NCI-H146 treated with DMSO at 0.1 percent for 48 hours (cell line): ENCODE measurements around the gene EGFL7.
A peak's percentile ranks its signal among the peaks of the same experiment; 100 is the strongest.

Experiments
- DNase-seq: peaks from one replicate; lab custom pipeline; 2025; ENCODE audit not compliant: unreplicated experiment; lab: John Stamatoyannopoulos, UW

EGFL7 gene

GRCh38 chr9:136643596-136644342 lies 18.9 kb upstream of the EGFL7 start:
- DNase-seq: no peak

- no peak for DNase-seq
Measured at GRCh38 chr9:136644343-136644592, 18.4 kb upstream of the EGFL7 start.

DNA sequence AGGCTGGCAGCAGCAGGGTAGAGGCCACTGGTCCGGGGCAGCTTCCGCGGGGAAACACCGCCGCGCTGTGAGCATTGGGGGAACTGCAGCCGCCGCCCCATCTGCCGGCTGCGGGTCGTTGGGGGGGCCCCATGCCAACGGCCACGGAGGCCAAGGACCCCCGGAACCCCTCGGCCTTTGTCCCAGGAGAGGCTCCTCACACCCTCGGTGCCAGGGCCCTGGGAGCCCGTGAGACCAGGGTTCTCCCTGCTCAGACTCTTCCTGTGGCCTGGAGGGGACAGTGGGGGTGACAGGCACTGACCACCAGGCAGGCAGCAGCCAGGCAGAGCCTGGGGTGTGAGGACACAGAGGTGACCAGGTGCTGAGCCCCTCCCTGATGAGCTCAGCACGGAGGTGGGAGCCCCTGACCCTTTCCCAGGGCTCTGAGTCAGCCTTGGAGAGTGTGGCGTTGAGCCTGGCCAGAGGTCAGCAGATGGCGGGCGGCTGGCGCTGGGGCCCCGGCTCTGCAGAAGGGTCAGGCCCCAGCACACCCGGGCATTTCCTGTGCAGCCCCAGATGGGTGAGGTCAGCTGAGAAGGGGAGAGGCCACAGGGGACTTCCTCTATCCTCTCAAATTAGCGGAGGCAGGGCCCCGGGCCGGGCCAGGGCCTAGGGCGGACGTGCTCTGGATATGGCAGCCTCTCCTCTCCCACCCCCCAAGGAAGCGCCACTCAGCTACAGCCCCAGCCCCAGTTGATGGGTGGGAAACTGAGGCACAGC lies 17.9 kb upstream of the EGFL7 start:
- DNase-seq: no peak

DNA sequence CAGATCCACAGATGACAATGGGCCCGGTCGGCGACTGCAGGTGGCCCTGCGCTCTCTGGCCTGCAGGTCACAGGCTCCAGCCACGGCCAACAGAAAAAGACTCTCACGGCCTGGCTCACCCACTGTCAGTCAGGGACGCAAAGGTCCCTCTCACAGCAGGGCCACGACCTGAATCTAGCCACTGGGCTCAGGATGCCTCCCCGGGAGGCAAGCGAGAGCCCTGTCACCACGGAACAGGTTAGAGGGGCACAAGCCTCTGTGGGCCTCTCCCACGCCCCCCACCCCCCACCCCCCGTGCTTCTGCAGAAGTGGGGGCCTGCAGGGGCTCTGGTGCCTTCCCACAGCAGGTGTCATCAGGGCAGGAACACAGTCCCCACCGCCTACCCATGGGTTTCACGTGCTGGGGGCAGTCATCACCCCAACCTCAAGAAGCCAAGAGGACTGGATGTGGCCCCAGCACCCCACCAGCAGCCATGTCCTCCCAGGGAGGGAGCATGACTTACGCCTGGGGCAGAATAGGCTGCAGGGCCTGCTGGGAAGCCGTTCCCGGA lies 17.3 kb upstream of the EGFL7 start:
- no peak for DNase-seq

DNA sequence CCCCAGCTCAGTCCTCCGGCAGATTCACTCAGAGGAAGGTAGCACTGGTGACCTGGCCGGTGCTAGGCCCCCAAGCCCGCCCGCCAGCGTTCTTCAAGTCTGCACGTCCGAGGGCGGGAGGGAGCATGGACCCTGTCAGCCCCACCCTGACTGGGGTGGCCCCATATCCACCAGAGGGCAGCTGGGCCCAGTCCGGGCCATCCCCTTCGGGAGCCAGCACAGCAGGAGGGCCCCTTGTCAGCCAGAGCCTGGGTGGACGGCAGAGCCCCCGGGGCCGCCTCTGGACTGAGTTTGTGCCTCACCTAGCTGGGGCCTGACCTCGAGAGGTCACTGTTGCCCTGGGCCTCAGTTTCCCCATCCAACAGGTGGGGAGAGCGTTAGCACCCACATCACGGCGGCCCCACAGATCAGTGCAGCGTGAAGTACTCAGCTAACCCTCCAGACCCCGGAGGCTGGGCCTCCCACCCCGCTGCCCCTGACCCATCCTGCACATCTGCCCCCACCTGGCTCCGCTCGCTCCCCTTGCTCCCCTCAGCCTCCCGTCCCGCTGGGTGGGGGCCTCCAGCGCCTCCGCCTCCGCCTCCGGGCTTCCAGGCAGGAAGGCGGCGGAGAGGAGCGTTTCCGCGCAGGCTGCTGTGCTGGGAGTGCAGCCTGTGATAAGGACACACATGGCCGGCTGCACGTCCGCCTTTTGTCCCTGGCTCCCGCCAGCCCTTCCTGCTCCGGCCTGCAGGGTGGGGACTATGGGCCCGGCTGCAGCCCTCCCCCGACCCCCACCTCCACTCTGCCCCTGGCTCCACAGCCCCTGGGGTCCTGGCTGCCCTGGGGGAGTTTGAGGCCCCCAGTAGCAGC lies 16.6 kb upstream of the EGFL7 start:
- peak; percentile 8 for DNase-seq

- DNase-seq: no peak
Measured at GRCh38 chr9:136646827-136647711, 15.6 kb upstream of the EGFL7 start.

DNA sequence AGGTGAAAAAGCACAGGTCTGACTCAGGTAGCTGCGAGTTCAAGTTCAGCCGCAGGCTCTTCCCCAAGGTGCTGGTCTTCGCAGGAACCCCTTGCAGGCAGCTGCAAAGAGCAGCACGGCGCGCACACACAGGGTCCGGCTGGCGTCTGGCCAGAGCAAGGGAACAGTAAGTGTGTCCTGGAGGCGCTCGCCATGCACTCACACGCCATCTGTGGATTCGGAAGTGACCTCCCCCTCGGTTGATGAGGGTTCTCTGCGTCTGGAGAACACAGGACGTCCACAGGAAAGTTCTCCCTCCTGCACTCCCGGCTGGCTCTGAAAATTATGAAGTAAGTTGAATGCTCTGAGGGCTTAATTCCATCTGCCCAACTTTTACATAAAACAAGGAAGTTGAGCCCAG lies 14.0 kb upstream of the EGFL7 start:
- no peak for DNase-seq

- no peak for DNase-seq
Measured at GRCh38 chr9:136650021-136650420, 12.7 kb upstream of the EGFL7 start.

DNA sequence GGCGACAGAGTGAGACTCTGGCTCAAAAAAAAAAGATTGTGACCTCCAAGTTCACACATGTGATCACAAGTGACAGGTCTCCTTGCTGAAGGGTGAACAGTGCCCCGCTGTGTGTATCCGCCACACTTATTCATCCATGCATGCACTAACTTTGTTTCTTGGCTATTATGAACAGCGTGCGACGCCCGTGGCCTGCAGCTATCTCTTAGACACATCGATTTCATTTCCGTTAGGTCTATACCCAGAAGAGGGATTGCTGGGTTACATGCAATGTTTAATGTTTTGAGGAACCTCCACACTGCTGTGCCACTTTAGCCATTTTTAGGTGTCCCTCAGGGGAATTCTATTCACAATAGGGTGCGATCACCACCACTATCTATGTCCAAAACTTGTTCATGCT lies 12.1 kb upstream of the EGFL7 start:
- DNase-seq: no peak

GRCh38 chr9:136651860-136652259 lies 10.9 kb upstream of the EGFL7 start:
- no peak for DNase-seq

DNA sequence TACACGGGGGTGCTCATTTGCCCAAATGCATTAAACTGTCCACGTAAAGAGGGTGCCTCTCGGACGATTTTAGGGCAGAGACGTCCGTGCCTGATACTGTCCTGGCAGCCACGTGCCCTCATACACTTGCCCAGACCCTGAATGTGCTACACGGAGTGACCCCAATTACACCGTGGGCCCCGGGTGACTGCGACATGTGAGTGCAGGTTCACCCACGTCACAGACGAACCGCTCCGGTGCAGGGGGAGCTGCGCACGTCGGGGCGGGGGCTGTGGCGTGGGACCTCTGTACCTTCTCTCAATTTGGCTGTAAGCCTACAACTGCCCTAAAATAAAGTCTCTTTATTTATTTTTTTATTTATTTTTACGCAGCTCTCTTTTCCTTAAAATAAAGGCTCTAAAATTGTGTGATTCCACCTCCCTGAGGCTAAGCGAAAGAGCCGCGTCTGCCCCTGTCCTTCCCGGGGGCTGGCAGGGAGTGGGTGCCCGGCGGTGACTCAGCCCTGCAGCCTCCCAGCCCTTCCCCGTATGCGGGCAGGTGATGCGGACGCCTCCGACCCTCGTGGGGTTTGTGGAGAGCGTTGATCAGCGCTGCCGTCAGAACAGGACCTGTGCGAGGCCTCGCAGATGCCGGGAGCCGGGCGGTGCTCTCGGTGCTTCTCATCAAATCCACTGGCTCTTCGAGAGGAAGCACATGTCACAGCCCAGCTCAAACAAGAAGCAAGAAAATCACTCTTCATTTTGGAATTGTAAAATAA lies 9.2 kb upstream of the EGFL7 start:
- DNase-seq: no peak

GRCh38 chr9:136654820-136655535 lies 7.7 kb upstream of the EGFL7 start:
- DNase-seq: no peak

DNA sequence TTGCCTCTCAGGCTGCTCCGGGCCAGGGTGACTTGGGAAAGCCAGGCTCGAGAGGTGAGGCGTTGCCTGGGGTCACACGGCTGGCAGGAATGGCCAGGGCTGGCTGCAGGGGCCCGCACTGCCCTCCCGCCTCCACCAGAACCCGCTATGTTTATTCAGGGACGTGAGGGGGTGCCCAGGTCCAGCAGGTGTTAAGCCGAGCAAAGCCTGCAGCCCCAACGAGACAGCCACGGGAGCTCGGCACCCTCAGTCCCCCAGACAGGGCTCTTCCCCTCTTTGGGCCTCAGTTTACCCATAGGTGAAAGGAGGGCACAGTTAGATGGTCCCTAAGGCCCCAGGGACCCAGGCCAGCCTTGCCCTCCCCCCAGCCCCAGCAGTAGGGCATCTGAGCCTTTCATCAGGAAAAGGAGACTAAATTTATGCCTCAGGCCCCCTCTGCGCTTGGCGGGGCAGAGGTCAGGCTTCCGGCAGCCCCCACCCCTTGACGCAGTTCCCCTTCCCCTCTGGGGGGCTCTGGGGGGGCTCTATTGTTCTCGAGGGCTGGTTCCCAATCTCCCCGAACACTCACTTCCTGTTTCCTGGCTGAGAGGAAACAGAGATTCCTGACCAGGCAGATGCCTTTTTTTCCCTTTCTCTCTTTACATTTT lies 7.1 kb upstream of the EGFL7 start:
- no peak for DNase-seq

DNA sequence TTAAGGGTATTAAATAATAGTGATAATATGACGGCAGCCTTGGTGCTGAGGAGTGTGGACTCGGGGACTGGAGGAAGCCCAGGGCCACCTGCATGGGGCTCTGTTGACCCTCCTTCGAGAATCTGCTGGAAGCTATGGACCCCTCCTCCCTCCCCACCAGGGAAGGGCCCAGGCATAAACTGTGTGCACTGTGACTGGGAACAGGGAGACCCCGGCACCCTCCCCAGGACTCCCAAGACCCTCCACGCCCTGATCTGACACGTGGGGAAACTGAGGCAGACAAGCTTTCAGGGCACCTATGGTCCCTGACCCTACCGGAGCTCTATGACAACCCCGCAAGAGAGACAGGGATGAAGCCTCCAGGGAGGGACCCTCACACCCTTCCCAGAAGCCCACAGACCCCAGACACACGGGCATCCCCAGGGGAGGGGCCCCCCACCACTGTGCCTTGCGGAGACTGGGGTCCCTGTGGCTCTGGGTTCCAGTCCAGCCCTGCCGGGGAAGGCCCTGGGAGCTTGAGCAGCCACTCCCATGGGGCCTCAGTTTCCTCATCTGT lies 6.5 kb upstream of the EGFL7 start:
- no peak for DNase-seq

DNA sequence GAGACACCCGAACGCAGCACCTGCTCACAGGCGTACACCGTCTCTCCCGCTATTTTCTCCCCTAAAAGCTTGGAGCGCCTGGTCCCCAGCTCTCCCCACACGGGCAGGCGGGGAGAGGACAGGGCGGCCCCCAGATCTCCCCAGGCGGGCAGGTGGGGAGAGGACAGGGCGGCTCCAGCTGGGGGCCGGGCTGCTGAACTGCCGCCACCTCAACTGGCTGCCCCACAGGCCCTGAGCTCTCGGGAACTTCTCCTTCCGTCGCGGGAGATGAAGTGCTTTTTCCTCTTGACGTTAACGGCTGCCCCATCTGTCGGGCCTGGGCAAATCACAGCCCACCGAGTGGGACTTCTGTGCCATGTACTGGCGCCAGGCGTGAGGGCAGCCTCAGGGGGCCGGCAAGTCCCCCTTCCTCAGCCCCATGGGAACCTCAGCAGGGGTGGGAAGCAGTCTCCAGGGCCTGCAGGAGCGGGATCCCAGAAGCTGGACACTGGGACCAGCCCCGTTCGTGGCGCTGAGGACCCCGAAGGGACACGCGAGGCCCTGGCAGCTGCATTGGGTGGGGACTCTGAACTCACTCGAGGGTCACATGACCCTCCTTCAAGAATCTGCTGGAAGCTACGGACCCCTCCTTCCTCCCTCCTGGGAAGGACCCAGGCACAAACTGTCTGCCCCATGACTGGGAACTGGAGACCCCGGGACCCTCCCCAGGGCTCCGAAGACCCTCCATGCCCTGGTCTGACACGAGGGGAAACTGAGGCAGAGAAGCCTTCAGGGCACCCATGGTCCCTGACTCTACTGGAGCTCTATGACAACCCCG lies 5.7 kb upstream of the EGFL7 start:
- DNase-seq: no peak

GRCh38 chr9:136657974-136658848 lies 4.5 kb upstream of the EGFL7 start:
- DNase-seq: no peak
